Stimulated activated CD8-positive, alpha-beta memory T cell treated with anti-CD3 and anti-CD28 coated beads, Interleukin-7, amount 100 ng/mL, for 1 hour (primary cell): ENCODE results near the gene NMRK1.

Source experiments
- DNase-seq, 2 donors: peaks; one replicate each; pipeline ENCODE4 v3.0.0-alpha.2; 2020; ENCODE audit warnings: low read depth in 2 of 2

Gene NMRK1

DNA sequence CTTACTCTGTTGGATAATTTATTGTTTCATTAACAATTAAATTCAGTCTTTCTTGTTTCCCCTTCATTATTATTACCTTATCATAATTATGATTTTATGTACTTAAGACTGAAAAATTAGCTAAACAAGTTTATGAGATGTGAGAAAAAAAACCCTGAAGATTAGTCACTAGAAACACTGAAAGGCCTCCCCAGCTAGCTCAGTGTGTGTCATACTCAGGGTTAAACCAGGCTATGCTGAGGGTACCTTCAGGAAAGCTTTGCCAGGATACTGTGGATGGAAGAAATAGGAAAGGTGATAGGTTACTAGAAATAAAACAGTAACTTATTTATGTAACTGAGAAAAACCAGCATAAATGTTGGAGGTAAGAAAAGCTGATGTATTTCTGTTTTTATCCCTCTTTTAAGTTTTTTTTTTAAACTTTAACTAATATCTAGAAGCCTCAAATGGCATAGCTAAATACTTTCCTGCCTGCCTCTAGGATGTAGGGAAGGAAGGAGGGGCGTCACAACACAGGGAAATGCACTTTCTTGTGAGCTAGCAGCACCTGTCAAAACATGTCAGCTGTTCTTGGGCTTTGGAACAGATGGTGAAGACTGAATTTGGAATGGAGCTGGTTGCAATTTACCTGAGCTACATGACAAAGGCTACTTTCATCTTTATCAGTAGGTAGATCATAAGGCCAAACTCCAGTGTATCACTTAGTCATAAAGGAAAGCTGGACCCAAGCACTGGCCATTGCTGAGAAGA lies 24.2 kb downstream of the NMRK1 start:
- DNase-seq: no peak

DNA sequence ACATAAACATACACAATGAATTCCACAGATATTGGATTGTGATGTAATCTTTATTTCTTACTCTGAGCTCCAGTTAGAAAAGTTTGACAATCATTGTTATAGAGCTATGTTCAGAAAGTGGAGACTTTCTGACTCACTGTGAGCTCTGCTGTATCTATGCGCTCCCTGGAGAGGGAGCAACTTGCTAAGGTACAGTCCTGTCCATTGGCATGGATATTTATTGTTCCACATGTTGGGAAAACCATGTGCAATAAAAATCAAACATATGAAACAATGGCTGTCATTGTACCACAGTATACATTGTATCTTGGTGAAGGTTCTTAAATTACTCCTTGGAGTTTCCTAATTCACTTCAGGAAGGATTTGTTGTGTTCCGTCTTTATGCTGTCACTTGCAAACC lies 26.8 kb downstream of the NMRK1 start:
- DNase-seq: no peak

DNA sequence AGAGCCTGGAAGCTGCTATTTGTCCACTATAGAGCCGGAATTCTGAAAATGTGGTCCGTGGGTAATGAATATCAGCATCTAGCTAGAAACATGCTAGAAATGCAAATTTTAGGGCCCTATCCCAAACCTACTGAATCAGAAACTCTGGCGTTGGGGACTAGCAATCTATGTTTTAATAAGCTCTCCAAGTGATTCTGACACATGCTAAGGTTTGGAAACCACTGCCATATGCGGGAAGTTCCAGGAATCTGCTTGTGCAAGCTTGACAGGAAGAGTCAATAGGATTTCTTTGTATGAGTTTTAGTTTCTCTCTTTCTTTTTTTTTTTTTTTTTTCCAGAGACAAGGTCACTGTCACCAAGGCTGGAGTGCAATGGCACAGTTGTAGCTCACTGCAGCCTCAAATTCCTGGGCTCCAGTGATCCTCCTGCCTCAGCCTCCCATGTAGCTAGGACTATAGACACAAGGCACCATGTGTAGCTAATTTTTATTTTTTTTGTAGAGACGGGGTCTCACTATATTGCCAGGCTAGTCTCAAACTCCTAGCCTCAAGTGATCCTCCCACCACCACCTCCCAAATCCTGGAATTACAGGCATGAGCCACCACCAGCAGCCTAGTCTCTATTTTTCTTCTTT lies 33.5 kb downstream of the NMRK1 start:
- no peak for DNase-seq

DNA sequence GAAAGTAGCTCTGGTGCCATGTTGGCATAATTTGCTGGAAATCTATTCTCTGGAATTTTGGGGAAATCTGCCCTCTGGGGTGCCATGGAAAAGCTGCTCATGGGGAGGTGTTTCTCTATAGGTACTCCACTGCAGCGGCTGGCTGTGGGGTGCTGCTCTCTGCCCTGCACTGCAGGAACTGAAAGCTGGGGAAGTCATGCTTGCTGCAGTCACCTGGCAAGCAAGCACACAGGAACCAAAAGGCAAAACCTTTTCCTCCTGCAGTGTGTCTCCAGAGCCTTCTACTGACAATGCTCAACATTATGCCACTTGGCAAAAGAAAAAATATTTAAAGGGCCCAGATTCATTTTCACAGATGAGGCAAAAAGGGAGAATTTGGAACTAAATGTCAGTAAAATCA lies 34.1 kb downstream of the NMRK1 start:
- DNase-seq: no peak

DNA sequence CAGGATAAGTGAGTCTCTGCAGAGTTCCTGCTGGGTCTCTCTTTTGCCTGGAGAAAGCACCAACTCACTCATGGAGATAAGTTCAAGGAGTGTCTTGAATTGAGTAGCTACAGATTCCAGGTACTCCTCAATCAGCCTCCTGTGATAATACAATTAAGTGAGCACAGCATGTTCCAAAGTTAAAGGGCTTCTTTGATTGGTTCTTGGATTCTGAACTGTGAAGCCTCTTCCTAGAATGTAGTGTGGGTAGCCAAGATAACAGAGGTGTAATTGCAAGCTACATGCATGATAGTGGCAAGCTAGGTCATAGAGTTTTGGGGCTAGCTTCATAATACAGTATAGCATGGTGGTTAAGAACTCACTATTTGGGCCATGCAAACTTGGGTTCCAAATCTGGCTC lies 36.7 kb downstream of the NMRK1 start:
- DNase-seq: no peak

DNA sequence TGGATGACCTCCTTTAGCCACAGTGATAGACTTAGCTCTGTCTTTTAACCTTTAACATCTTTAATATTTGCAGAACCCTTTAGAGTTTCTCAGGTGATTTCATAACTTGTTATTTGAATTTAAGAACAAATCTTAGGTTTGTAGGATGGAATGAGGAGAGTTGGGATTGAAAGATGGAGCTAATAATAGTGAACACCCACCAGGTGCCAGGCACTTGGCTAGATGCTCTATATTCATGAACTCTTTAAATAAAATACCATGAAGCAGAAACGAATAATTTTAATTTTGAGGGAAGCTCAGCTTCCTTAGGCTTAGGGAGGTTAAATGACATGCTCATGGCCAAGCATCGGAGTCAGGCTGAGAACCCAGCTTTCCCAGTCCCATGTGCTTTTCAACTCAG lies 40.4 kb downstream of the NMRK1 start:
- no peak for DNase-seq

DNA sequence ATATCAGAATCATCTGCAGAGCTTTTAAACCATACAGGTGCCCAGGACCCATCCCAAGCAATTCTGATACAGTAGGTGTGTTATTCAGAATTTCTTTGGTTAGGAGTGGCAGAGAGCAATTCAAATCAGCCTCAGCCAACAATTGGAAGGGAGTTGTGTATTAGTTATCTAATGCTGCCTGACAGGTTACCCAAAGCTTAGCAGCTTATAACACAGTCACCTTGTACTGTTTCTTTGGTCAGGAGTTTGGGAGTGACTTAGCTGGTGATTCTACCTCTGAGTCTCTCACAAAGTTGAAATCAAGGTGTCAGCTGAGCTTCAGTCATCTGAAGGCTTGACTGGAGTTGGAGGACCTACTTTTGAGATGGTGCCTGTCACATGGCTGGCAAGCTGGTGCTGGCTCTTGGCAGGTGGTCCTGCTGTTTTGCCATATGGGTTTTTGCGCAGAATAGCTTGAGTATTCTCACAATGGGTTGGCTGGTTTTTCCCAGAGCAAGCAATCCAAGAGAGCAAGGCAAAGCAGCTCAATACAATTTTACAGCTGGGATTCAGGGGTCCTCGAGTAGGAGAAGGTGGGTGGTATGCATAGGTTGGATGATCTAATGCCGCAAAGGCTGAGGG lies 41.1 kb downstream of the NMRK1 start:
- DNase-seq: no peak

DNA sequence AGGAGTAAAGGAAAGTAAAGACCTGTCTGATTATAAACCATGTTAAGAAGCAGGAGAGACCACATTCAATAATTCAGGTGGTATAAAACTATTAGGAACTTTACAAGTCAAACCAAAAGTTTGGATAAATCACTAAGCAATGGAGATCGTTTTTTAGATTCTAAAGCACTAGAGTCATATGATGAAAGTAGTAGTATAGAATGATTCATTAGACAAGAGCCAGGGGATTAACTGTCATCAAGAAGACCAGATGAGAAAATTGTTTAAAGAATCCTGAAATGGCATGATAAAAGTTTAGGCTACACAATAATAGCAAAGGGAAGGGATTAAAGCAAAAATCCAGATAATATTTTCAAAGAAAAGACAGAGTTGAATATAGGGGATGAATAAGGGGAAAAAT lies 46.9 kb downstream of the NMRK1 start:
- no peak for DNase-seq

DNA sequence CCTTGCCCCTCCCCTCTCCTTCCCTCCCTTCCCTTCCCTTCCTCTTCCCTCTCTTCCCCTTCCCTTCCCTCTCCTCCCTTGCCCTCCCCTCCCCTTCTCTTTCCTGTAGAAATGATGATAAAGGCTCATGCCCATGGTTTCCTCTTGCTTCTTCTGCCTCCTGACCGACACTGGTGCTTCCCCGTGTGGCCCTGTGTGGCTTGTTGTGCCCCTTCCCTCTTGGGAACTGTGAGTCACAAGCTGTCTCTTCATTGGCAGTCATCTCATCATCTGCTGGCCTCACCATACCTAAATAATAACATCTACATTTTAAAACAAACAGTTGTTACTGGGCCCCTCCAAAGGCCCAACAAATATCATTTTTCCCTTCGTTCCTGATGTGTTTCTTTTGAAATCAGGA lies 48.2 kb downstream of the NMRK1 start:
- no peak for DNase-seq

DNA sequence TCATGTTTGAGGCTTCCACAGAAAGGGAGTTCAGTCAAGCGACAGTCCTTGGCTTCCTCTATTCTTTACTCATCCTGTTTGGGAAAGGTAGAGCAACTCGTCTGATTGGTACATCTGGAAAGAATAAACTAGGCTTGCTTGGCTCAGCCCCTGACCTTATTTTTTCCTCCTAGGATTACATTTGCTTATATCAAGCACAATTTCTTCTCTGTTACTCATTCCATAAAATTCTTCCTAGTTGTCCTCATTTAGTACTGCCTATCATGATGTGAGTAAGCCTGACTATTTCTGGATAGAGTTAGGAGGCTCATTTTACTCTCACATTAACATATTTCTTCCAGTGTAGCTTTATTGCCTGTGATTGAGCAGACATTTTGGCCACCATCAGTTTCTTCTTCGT lies 48.9 kb downstream of the NMRK1 start:
- no peak for DNase-seq

DNA sequence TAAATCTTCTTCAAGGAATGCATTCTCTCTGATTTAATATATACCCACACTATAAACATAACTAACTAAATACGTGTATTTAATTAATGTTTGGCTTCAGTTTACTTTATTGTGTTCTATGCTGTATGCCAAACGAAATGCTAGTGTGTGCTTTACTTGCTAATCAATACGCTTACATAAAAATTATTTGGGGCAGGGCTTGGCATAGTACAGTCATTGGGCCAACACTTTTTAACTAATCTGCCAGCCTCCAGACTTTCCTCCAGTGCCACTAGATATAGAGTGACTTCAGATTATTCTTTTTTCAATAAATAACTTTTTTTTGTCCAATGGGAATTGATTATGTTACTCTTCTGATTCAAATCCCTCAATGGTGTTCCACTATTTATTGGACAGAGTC lies 51.2 kb downstream of the NMRK1 start:
- no peak for DNase-seq

DNA sequence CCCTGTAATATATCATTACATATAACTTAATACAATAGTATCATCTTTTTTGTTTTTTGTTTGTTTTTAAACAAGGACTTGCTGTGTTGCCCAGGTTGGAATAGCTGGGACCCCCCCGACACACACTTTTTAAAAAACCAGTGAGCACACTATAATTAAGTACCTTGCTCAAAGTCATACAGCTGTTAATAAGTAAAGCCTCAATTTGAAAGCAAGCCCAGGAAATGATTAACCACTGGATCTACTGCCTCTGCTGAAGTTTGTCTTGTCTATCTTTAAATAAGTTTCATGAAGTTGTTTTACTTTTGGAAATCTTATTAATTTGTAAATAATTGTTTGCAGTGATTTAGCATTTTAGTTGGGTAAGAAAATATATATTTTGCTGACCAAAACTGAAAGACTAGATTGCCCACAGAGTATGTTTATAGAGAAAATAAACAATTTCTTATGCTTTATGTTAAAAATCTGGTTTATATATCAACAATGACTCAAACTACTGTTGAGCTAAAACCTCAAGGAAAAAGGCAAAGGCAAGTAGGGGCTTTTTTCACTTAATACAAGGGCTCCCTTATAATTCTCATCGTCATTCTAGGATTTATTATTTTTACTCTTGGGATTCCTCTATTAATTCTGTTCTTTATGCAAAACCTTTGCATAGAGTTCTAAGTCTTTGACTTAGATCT lies 54.0 kb downstream of the NMRK1 start:
- DNase-seq: no peak

DNA sequence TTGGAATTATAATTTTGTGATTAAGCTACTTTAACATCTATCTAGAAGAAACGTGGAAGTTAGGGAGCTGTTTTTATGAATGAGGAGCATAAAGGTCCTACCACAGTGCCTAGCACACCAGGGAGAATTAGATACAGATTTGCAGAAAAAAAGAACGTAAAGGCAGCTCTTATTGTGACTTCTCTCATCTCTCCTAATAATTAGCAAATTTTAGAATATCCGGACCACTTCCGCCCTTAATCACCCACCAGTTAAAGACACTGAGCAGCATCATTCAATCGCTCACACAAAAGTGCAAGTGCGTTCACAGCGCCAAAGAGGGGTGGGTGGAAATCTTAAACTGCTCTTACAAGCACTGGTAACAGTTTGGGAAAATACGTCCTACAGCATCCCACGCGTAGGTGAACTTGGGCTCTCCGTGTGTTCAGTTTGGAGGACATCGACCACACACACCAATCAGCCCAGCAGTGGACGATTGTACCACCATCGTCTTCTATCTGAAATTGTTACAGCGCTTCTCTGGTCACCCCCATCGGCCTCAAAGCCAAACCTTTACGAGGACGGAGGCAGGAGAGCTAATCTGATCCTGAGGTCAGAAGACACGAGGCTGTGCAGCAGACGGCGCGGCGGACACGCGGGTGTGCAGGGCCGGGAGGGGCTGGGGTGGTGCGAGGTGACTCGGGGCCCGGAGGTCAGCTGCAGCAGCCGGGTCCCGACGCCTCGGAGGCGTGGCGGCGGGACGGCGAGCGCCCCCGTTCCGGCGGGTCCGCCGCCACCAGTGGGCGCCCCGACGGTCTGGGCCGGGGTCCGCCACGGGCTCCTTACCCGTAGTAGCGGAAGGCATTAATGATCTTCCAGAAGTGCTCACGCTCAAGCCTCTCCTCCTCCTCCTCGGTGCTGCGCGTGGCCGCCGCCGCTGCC lies 60.5 kb downstream of the NMRK1 start:
- peak in 1 of 2 donors; percentile 15 for DNase-seq

DNA sequence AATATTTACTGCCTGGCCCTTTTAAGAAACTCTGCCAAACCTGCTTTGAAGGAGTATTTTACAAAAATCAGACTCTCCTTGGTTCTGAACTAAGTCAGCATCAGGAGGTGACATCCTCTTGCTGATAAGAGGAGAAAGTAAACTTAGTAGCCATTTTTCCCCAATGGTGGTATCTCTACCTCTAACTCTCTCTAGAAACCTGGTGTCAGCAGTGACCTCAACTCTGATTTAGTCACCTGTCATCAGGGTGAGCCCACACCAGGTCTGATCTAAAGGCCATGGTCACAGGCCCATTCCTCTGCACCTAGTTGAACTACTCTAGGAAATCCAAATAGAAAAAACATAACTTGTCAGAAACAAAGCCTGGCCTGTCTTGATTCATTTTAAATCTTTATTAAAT lies 64.1 kb downstream of the NMRK1 start:
- no peak for DNase-seq

DNA sequence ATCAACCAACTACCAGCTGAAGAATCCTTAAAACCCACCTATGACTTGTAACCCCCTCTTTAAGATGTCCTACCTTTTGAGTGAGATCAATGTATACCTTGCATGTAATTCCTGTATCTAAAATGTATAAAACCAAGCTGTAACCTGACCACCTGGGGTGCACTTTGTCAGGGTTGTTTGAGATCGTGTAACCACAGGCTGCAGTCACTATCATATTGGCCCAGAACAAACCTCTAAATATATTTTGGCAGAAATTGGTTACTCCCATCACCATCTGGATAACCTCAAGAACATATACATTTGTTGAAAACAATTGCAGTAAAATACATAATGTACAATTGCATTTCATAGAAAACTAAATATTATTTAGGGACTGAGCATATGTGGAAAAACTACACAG lies 68.3 kb downstream of the NMRK1 start:
- no peak for DNase-seq

DNA sequence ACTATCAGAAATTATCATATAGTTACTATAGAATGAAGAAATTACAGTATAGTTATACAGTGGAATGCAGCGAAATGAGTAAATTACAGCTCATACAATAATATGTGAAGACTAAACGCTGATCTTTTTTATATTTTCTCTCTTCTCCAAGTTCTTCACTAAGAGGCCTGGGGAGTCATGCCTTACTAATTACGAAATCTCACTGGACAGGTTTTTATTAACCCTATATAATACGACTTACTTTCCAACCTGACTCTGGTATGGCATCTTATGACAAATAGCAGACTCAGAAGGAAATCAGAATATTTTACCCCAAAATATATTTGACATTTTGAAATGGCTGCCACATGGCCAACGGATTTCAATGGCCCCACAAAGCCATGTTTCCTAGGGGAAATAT lies 68.9 kb downstream of the NMRK1 start:
- DNase-seq: no peak

DNA sequence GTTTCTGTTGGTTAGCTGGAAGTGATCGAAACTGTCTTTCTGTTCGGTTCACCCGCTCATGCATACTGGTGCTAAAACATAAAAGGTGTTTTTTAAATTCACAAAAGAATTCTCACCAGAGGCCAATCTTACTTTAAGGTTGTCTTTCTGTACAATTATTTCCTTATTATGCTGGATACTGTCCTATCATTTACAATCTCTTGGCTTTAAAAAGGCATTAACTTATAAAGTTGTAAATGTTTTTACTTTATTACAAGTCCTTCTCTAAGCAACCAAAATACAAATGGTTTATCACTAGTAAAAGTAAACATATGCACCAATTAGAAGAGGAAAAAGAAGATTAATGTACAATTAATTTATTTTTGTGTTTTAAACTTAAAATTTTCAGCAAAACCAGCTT lies 70.6 kb downstream of the NMRK1 start:
- no peak for DNase-seq

DNA sequence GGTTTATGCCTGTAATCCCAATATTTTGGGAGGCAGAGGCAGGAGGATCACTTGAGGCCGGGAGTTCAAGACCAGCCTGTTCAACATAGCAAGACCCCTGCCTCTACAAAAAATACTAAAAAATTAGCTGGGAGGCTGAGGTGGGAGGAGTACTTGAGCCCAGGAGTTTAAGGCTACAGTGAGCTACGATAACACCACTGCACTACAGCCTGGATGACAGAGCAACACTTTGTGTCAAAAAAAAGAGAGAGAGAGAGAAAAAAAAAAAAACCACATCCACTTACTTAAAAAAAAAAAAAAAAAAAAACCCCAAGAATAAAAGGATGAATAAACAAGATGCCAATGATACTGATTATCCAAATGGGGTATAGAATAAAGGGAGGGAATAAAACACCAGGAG lies 74.2 kb downstream of the NMRK1 start:
- no peak for DNase-seq
